Liver (tissue), 9 donors: Measurements from ENCODE around the gene GPC3. TPM values are rescaled to one million over a fixed set of nuclear protein-coding genes. Genes with fewer than 3 reads are reported as not detected.

ENCODE experiments used
- DNase-seq: peaks from one replicate; pipeline ENCODE4 v3.0.0-alpha.2; 2017; ENCODE audit warnings: low spot score
- H3K27ac ChIP-seq, 2 donors: one replicate each; pipeline ENCODE4 v1.7.0; 2013; ENCODE audit warnings: inconsistent platforms in 2 of 2, low read length in 2 of 2, control low read depth in 1 of 2, low read depth in 1 of 2, mild to moderate bottlenecking in 1 of 2
- H3K27me3 ChIP-seq, 4 donors: one replicate each; pipeline versions ENCODE4 v1.6.1 to v1.7.0; 2013; ENCODE audit warnings: low read length in 3 of 4, inconsistent platforms in 1 of 4, mild to moderate bottlenecking in 1 of 4, moderate library complexity in 1 of 4; ENCODE audit not compliant: control insufficient read depth in 4 of 4, insufficient read depth in 4 of 4
- H3K36me3 ChIP-seq, 4 donors: one replicate each; pipeline versions ENCODE4 v1.6.1 to v1.7.0; 2013; ENCODE audit warnings: low read length in 3 of 4, mild to moderate bottlenecking in 3 of 4, low read depth in 1 of 4, moderate library complexity in 1 of 4; ENCODE audit not compliant: control insufficient read depth in 4 of 4, insufficient read depth in 3 of 4
- H3K4me1 ChIP-seq, 4 donors: one replicate each; pipeline versions ENCODE4 v1.6.1 to v1.7.0; 2013; ENCODE audit warnings: low read length in 3 of 4, mild to moderate bottlenecking in 3 of 4, moderate library complexity in 1 of 4; ENCODE audit not compliant: control insufficient read depth in 4 of 4, insufficient read depth in 4 of 4
- H3K4me3 ChIP-seq, 3 donors: one replicate each; pipeline versions ENCODE4 v1.6.1 to v1.7.0; 2013; ENCODE audit warnings: low read length in 3 of 3, control low read depth in 1 of 3, low read depth in 1 of 3, mild to moderate bottlenecking in 1 of 3
- H3K9ac ChIP-seq, 2 donors: one replicate each; pipeline ENCODE4 v1.7.0; 2013; ENCODE audit warnings: low read length in 2 of 2, mild to moderate bottlenecking in 2 of 2, moderate library complexity in 2 of 2, control low read depth in 1 of 2, low read depth in 1 of 2
- H3K9me3 ChIP-seq, 4 donors: one replicate each; pipeline versions ENCODE4 v1.6.1 to v1.7.0; 2013; ENCODE audit warnings: low read length in 3 of 4; ENCODE audit not compliant: control insufficient read depth in 4 of 4
- EGR1 ChIP-seq, 2 donors: IDR thresholded peaks; 2 replicates each; pipeline ENCODE4 v1.6.1; 2016 to 2018; ENCODE audit warnings: antibody characterized with exemption in 2 of 2, low read depth in 2 of 2
- FOXA1 ChIP-seq: IDR thresholded peaks from 2 replicates; pipeline ENCODE4 v1.6.1; 2016; ENCODE audit warnings: antibody characterized with exemption
- FOXA2 ChIP-seq: IDR thresholded peaks from 2 replicates; pipeline ENCODE4 v1.6.1; 2016; ENCODE audit warnings: antibody characterized with exemption
- GABPA ChIP-seq, 2 donors: IDR thresholded peaks in 1 of 2; conservative IDR thresholded peaks in 1 of 2; 2 replicates each; pipeline ENCODE4 v1.6.1; 2016; ENCODE audit warnings: antibody characterized with exemption in 2 of 2, mild to moderate bottlenecking in 1 of 2, moderate library complexity in 1 of 2
- HNF4A ChIP-seq, 2 donors: conservative IDR thresholded peaks; 2 replicates each; pipeline ENCODE4 v1.6.1; 2016; ENCODE audit warnings: antibody characterized with exemption in 2 of 2, mild to moderate bottlenecking in 2 of 2
- JUND ChIP-seq, 2 donors: IDR thresholded peaks; 2 replicates each; pipeline ENCODE4 v1.6.1; 2016; ENCODE audit warnings: antibody characterized with exemption in 2 of 2
- NR2F2 ChIP-seq: IDR thresholded peaks from 2 replicates; pipeline ENCODE4 v1.6.1; 2016; ENCODE audit warnings: antibody characterized with exemption
- RAD21 ChIP-seq, 2 donors: IDR thresholded peaks; 2 replicates each; pipeline ENCODE4 v1.6.1; 2016; ENCODE audit warnings: antibody characterized with exemption in 2 of 2, mild to moderate bottlenecking in 2 of 2
- RXRA ChIP-seq, 2 donors: IDR thresholded peaks; 2 replicates each; pipeline ENCODE4 v1.6.1; 2017 to 2018; ENCODE audit warnings: antibody characterized with exemption in 2 of 2, mild to moderate bottlenecking in 1 of 2
- SP1 ChIP-seq: IDR thresholded peaks from 2 replicates; pipeline ENCODE4 v1.6.1; 2018; ENCODE audit warnings: antibody characterized with exemption, mild to moderate bottlenecking
- TAF1 ChIP-seq: conservative IDR thresholded peaks from 2 replicates; pipeline ENCODE4 v1.6.1; 2016; ENCODE audit warnings: antibody characterized with exemption, mild to moderate bottlenecking
- YY1 ChIP-seq: IDR thresholded peaks from 2 replicates; pipeline ENCODE4 v1.6.1; 2016; ENCODE audit warnings: antibody characterized with exemption, mild to moderate bottlenecking
- WGBS: extraction: QIAGEN DNeasy Blood & Tissue Kit; methylation state at CpG from one replicate; pipeline ENCODE4 v1.1.7; 2013; 5-methylcytosine and 5-hydroxymethylcytosine counted together
- polyA plus RNA-seq, 2 donors: library from polyadenylated mRNA; stranded (reverse) in 1 of 2; unstranded in 1 of 2; fragments of 200-250 nt in 1 of 2; fragments of >200 nt in 1 of 2; fragmentation: Nextera tagmentation in 1 of 2; extraction: Ambion mirVana in 1 of 2; gene quantifications; one replicate each; pipeline versions ENCODE4 v1.2.1 to v1.2.3, GENCODE V29; 2013 to 2015
- total RNA-seq, 2 donors: library from RNA; depleted of rRNA; stranded (reverse); fragments of >200 nt; gene quantifications; one replicate each; pipeline ENCODE4 v1.2.3, GENCODE V29; 2014
- TF ChIP-seq, protein P1 (sequence below): IDR thresholded peaks from 2 replicates; pipeline ENCODE4 v1.6.1; 2016; ENCODE audit warnings: antibody characterized with exemption, mild to moderate bottlenecking
- TF ChIP-seq, protein P2 (sequence below): IDR thresholded peaks from 2 replicates; pipeline ENCODE4 v1.6.1; 2016; ENCODE audit warnings: antibody characterized with exemption
- TF ChIP-seq, protein P3 (sequence below): fragments of 150-350 bp; IDR thresholded peaks from 2 replicates; pipeline ENCODE4 v1.5.1; 2017; ENCODE audit warnings: improper control_type of control experiment, low read depth, low read length; ENCODE audit not compliant: missing input control
- TF ChIP-seq, protein P4 (sequence below): IDR thresholded peaks from 2 replicates; pipeline ENCODE4 v1.6.1; 2016; ENCODE audit warnings: antibody characterized with exemption
- donor health status: healthy.
- donor health status: healthy.
- donor health status: healthy.
- donor health status: healthy.
- donor health status: healthy.

GPC3 gene
- total and polyA plus RNA-seq, 4 donors: 0.40 to 1,133 (median 1.5) TPM

DNA sequence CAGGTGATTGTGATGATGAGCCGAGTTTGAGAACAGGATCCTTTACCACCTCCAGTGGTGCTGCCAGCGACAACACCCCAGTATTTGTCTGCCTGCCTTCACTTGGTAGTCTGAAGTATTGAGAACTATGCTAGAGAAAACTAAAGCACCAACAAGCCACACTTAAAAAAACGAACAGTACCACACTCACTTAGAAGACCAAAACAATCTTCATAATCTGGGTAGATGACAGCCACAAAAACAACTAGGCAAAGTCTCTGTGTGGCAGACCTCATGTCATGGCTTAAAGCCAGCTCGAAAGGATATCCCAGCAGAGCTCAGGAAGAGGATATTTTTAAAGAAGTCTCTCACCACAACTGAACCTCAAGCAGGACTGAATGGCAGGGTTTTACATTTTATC is 236.0 kb downstream of the GPC3 start:
- no peak for DNase-seq
- TF ChIP-seq RAD21 (IDR thresholded peaks at IDR 0.05): no peak
- TF ChIP-seq NR2F2: no peak

DNA sequence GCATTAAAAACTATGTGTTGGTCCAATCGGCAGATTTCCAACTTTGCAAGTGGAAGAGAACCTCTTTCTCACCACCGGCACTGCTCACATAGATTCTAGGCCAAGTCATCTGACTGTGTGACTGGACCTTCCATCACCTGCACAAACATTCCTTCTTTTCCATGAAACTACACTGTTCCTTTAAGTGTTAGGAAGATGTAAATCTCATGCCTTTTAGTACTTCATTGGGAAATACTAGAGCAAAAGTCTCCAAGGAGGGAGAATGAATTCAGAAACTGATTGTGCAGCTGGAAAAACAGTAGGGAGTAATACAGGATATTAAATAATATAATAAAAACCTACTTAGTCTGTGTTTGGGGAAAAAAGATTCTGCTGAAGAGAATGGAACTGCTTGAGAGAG is 238.2 kb downstream of the GPC3 start:
- no peaks in the 10 kb centered on the region for H3K4me1 ChIP-seq
- DNase-seq: no peak
- no peaks in the 10 kb centered on the region for H3K9me3 ChIP-seq
- H3K27me3 ChIP-seq: peaks cover 0 to 4% (median 0%) of the 10 kb centered on the region in 4 donors
- H3K36me3 ChIP-seq: no peaks in the 10 kb centered on the region
- WGBS: 59% methylated on average over 2 of the region's 2 CpGs
- H3K27ac ChIP-seq: no peak overlapping the region
- TF ChIP-seq RXRA (IDR thresholded peaks at IDR 0.05) (no peak), NR2F2 (no peak), HNF4A (conservative IDR thresholded peaks at IDR 0.05) (no peak), GABPA (IDR thresholded peaks at IDR 0.05 in 1 of 2, conservative IDR thresholded peaks at IDR 0.05 in 1 of 2) (no peak), EGR1 (IDR thresholded peaks at IDR 0.05; ENCODE audit: low read depth in 2 of 2) (no peak), TAF1 (no peak), JUND (IDR thresholded peaks at IDR 0.05) (no peak), FOXA1 (no peak)
- TF ChIP-seq, protein P1, sequence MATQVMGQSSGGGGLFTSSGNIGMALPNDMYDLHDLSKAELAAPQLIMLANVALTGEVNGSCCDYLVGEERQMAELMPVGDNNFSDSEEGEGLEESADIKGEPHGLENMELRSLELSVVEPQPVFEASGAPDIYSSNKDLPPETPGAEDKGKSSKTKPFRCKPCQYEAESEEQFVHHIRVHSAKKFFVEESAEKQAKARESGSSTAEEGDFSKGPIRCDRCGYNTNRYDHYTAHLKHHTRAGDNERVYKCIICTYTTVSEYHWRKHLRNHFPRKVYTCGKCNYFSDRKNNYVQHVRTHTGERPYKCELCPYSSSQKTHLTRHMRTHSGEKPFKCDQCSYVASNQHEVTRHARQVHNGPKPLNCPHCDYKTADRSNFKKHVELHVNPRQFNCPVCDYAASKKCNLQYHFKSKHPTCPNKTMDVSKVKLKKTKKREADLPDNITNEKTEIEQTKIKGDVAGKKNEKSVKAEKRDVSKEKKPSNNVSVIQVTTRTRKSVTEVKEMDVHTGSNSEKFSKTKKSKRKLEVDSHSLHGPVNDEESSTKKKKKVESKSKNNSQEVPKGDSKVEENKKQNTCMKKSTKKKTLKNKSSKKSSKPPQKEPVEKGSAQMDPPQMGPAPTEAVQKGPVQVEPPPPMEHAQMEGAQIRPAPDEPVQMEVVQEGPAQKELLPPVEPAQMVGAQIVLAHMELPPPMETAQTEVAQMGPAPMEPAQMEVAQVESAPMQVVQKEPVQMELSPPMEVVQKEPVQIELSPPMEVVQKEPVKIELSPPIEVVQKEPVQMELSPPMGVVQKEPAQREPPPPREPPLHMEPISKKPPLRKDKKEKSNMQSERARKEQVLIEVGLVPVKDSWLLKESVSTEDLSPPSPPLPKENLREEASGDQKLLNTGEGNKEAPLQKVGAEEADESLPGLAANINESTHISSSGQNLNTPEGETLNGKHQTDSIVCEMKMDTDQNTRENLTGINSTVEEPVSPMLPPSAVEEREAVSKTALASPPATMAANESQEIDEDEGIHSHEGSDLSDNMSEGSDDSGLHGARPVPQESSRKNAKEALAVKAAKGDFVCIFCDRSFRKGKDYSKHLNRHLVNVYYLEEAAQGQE: no peak
- TF ChIP-seq, protein P2, sequence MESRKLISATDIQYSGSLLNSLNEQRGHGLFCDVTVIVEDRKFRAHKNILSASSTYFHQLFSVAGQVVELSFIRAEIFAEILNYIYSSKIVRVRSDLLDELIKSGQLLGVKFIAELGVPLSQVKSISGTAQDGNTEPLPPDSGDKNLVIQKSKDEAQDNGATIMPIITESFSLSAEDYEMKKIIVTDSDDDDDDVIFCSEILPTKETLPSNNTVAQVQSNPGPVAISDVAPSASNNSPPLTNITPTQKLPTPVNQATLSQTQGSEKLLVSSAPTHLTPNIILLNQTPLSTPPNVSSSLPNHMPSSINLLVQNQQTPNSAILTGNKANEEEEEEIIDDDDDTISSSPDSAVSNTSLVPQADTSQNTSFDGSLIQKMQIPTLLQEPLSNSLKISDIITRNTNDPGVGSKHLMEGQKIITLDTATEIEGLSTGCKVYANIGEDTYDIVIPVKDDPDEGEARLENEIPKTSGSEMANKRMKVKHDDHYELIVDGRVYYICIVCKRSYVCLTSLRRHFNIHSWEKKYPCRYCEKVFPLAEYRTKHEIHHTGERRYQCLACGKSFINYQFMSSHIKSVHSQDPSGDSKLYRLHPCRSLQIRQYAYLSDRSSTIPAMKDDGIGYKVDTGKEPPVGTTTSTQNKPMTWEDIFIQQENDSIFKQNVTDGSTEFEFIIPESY: no peak
- no peak overlapping the region for H3K9ac ChIP-seq
- H3K4me3 ChIP-seq: no peak overlapping the region

More for the DNA sequence above, 236.0 kb downstream of the GPC3 start:
- Histone ChIP-seq H3K9ac (no peak overlapping the region), H3K36me3 (no peaks in the 10 kb centered on the region), H3K27ac (no peak overlapping the region), H3K4me3 (no peak overlapping the region), H3K27me3 (peaks cover 0 to 4% (median 0%) of the 10 kb centered on the region in 4 donors), H3K9me3 (no peaks in the 10 kb centered on the region), H3K4me1 (no peaks in the 10 kb centered on the region)
- 68% methylated on average over 4 of the region's 4 CpGs for WGBS

DNA sequence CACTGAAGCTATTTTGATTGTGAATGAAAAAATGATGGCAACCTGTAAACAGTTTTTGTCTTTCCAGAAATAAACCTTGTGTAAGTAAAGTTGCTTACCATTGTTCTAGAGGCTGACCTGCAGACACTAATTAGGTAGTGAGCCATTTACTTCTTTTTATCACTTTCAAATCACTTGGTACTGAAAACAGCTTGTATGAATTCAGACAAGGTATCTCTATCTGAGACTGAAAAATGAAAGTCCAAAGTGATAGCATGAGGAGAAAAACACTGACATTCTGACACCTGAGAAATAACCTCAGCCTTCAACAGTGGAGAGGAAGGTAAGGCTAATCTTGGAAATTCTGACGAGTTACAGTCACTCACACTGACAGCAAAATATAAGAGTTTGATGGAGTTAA is 238.8 kb downstream of the GPC3 start:
- TF ChIP-seq RXRA (IDR thresholded peaks at IDR 0.05) (no peak), GABPA (IDR thresholded peaks at IDR 0.05 in 1 of 2, conservative IDR thresholded peaks at IDR 0.05 in 1 of 2) (no peak), TAF1 (no peak), JUND (IDR thresholded peaks at IDR 0.05) (no peak), NR2F2 (no peak), FOXA2 (no peak), HNF4A (conservative IDR thresholded peaks at IDR 0.05) (no peak), FOXA1 (no peak), EGR1 (IDR thresholded peaks at IDR 0.05; ENCODE audit: low read depth in 2 of 2) (no peak), YY1 (no peak), SP1 (no peak)
- TF ChIP-seq, protein P3, sequence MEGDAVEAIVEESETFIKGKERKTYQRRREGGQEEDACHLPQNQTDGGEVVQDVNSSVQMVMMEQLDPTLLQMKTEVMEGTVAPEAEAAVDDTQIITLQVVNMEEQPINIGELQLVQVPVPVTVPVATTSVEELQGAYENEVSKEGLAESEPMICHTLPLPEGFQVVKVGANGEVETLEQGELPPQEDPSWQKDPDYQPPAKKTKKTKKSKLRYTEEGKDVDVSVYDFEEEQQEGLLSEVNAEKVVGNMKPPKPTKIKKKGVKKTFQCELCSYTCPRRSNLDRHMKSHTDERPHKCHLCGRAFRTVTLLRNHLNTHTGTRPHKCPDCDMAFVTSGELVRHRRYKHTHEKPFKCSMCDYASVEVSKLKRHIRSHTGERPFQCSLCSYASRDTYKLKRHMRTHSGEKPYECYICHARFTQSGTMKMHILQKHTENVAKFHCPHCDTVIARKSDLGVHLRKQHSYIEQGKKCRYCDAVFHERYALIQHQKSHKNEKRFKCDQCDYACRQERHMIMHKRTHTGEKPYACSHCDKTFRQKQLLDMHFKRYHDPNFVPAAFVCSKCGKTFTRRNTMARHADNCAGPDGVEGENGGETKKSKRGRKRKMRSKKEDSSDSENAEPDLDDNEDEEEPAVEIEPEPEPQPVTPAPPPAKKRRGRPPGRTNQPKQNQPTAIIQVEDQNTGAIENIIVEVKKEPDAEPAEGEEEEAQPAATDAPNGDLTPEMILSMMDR: no peak
- TF ChIP-seq, protein P4, sequence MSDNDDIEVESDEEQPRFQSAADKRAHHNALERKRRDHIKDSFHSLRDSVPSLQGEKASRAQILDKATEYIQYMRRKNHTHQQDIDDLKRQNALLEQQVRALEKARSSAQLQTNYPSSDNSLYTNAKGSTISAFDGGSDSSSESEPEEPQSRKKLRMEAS: no peak
- TF ChIP-seq, protein P1: no peak
- Histone ChIP-seq H3K4me1 (no peaks in the 10 kb centered on the region), H3K9ac (no peak overlapping the region), H3K27ac (no peak overlapping the region), H3K9me3 (no peaks in the 10 kb centered on the region), H3K4me3 (no peak overlapping the region), H3K36me3 (no peaks in the 10 kb centered on the region), H3K27me3 (peaks cover 0 to 4% (median 0%) of the 10 kb centered on the region in 4 donors)
- 25% methylated on average over 1 of the region's 1 CpG for WGBS
- no peak for DNase-seq
